Activated CD8-positive, alpha-beta memory T cell treated with anti-CD3 and anti-CD28 coated beads for 4 hours (primary cell): ENCODE data around the gene TUBA4B.
A peak's percentile ranks its signal among the peaks of the same experiment; 100 is the strongest.
"Not testable (repeated sequence)": the region's sequence is repeated elsewhere in the genome, so short reads cannot be mapped to it uniquely, and the experiment has no call there.

Experiments used
- DNase-seq, 2 donors: peaks; one replicate each; pipeline ENCODE4 v3.0.0-alpha.2; 2020; ENCODE audit warnings: low read depth in 2 of 2

The TUBA4B gene

GRCh38 chr2:219290381-219291171, 37.5 kb downstream of the TUBA4B start:
- no peak for DNase-seq

GRCh38 chr2:219291394-219291793, 38.4 kb downstream of the TUBA4B start:
- DNase-seq, result no peak

- no peak for DNase-seq
These were observed 39.0 kb downstream of the TUBA4B start for GRCh38 chr2:219291910-219292490.

- no peak for DNase-seq
These were observed 39.6 kb downstream of the TUBA4B start for GRCh38 chr2:219292616-219293015.

DNA sequence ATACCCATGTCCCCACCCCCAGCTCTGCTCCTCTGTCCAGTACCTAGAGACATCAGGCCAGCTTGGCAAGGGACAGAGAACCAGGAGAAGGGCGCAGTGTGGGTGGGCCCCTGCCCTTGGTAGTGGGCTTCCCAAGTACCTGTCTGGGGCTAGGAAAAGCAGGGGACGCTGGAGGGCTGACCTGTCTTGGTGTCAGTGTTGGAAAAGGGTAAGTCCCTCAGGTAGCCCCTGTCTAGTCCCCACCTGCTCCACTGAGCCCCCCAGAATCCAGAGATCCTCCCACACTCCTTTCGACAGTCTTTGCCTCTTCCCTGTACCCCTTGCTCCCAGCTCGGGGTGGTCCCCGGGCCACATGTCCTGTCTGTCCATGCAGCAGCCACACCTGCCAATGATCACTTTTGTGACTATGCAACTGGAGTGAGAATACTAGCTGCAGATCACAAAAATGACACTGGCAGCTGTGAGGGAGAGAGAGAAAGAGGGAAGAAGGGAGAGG, 40.7 kb downstream of the TUBA4B start:
- DNase-seq, result no peak

DNA sequence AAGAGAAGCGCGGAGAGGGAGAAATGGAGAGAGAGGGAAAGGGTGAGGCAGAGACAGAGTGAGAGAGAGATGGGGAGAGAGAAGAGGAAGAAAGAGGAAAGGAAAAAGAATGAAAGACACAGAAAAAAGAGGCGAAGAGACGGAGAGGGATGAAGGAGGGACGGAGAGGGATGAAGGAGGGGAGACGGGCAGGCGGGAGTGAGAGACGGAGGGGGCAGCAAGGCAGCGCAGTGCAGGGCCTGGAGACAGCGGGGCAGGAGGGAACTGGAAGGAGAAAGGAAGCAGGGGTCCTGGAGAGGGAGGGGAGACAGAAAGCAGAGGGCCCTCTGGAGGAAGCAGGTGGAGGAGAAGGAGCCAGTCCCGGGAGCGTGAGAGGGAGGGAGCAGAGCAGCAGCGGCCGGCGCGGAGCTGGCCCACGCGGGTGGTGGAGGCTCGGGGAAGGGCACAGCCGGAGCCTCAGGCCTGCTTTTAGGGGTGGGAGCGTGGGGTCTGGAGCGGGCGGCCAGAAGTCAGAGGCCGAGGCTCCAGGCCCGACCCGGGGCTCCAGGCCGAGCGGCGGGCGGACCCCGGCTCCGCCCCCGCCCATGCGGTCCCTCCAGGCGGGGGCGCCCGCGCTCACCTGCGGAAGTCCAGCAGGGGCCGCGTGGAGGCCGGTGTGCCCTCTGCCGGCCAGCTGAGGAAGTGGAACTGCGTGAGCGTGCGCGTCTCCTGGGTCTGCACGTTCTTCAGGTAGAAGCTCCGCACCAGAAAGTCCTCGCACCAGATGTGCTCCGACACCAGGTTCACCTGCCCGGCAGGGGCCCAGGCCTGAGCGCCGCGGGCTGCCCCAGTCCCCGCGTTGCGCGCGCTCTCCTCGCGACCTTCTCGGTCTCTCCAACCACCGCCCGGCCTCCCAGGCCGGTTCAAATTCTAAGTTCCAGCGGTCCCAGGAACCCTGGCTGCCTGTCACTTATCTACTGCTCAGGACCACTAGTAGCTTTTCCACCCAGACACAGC, 41.6 kb downstream of the TUBA4B start:
- peak; percentile 76 to 80 for DNase-seq

- DNase-seq, result no peak
These were observed 43.1 kb downstream of the TUBA4B start for GRCh38 chr2:219296142-219296541.

GRCh38 chr2:219296631-219297391, 43.8 kb downstream of the TUBA4B start:
- DNase-seq, result no peak

DNA sequence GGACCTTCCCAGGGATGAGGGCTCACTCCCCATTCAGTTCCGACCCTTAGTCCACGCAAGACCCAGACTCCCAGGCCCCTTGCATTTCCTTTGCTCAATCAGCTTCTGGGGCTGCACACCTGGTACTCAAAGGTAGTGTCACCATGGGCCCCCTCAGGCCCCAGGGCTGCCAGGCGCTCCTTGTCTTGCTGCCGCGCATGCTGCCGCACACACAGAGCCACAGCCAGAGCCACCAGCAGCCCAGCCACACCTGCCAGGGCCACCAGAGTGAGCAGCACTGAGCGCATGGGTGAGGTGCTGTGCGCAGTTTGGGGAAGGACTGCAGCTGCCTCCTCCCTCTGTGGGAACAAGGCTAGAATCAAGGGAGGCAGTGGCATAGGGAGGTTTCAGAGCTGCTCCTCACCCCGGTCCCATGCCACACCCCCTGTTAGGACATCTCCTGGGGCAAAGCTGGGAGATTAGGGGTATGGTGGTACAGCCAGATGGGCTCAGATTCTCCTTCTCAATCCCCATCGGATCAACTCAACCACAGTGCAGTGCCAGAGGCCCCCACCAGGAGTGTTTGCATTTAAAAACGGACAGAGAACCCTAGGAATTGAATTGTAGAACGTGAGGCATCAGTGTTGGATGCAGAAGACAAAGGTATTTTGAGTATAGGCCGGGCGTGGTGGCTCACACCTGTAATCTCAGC, 44.9 kb downstream of the TUBA4B start:
- no peak for DNase-seq

DNA sequence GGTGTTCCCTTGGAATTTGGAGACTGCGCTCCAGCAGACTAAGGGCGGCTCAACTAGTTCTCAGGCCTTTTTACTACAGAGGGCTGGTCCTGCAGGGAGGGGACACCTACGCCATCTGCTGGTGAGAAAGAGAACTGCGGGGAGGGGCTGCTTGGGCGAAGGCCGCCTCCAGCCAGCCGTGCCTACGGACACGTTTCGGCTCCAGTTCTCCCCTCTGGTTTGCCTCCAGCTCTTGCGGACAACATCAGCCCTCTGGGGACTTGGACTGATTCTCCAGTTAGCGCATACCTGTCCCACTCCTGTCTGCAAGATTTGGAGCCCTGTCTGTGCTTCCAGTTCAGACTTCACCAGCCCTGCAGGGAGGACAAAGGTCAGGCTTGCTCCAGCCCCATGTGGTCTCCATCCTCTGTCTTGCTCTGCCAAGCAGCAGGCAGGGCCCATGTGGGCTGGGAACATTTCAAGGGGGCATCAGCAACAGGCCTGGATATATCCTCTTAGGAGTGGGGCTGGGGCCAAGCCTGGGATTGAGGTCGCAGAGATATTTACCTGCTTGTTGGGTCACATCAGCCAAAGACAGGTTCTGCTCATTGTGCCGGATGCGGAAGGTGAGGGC, 45.8 kb downstream of the TUBA4B start:
- peak; percentile 67 to 79 for DNase-seq

- DNase-seq, result no peak
These were observed 46.3 kb downstream of the TUBA4B start for GRCh38 chr2:219299372-219299760.

- no peak for DNase-seq
These were observed 47.0 kb downstream of the TUBA4B start for GRCh38 chr2:219300022-219300421.

GRCh38 chr2:219302412-219302968, 49.4 kb downstream of the TUBA4B start:
- no peak for DNase-seq

DNA sequence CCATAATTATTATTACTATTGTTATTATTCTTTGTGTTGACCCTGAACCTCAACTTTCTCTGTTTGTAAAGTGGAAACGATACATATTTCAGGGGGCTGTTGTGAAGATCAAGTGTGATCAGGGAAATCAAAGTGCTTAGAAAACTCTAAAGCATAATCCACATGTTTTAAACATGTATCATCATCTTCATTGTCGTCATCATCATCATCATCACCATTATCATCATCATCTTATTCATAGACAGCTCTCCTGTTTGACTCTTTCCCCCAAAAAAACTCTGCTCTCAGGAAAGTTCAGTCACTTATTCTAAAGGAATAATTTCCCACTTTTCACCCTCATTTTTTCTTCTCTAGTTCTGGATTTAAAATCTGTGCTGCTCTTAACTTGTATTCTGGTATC, 51.2 kb downstream of the TUBA4B start:
- no peak for DNase-seq

- DNase-seq, result no peak
These were observed 53.0 kb downstream of the TUBA4B start for GRCh38 chr2:219306047-219306446.

DNA sequence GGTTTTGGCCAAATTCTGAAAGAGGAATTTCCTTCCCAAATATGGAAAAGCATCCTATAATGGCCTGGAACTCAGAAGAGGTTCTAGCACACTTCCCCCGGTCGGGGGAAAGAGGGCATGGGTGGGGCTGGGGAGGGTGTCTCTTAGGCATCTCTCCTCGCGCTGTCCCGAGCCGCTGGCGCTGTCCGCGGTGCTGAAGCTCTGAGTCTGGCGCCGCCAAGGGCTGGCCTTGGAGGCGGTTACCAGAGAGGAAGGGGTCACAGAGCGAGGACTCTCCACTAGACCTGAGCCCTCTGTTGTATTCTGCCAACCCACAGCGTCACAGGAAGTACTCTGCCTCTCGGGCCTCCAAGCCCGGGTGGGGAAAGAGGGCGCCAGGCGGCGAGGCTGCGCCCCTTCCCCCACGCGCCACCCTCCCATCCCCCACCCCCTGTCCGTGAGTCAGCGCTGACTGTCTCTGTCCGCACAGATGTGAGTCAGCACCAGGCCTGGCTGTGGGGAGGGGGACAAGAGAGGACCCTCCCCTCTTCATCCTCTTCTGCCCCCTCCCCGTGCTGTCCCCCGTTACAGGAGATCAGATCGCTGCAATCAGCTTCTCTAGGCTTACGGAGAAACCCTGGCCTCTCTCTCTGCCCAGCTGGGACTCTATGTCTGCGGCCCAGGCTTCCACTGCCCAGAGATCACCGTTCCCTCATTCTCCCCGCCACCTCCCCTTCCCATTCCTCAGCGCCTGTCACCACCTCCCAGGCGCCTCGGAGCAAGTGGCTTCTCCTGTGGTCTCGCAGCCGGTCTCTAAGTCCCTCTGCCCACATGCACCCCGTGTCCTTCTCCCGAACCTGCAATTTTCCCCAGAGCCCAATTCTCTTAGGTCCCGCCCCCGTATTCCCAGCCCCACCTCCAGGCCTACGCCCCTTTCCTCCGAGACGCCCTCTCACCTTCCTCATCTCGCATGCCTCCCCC, 55.4 kb downstream of the TUBA4B start:
- DNase-seq, result peak; percentile 11 to 24

- no peak for DNase-seq
These were observed 56.2 kb downstream of the TUBA4B start, which contains the start of gene PTPRN for GRCh38 chr2:219309278-219309677. Gene PTPRN (minus strand): TSS chr2:219309401. CDS start chr2:219309332, 69 bp downstream.

DNA sequence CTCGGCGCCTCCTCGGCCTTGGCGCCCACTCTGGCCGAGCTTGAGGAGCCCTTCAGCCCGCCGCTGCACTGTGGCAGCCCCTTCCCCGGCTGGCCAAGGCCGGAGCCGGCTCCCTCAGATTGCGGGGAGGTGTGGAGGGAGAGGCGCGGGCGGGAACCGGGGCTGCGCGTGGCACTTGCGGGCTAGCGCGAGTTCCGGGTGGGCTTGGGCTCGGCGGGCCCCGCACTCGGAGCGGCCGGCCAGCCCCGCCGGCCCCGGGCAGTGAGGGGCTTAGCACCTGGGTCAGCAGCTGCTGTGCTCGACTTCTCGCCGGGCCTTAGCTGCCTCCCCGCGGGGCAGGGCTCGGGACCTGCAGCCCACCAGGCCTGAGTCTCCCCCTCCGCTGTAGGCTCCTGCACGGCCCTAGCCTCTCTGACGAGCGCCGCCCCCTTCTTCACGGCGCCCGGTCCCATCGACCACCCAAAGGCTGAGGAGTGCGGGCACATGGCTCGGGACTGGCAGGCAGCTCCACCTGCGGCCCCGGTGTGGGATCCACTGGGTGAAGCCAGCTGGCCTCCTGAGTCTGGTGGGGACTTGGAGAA, 59.7 kb downstream of the TUBA4B start:
- DNase-seq, result not testable (repeated sequence)
